NCI-H69 (cell line): ENCODE measurements around the gene NBPF3.
"Not testable (repeated sequence)": the region's sequence is repeated elsewhere in the genome, so short reads cannot be mapped to it uniquely, and the experiment has no call there.

Experiments
- DNase-seq: peaks from one replicate; lab custom pipeline; 2025; lab: John Stamatoyannopoulos, UW

The NBPF3 gene

GRCh38 chr1:21518774-21519455, 79.0 kb downstream of the NBPF3 start:
- DNase-seq: no peak

- DNase-seq: not testable (repeated sequence)
Measured at GRCh38 chr1:21519486-21520070, 79.6 kb downstream of the NBPF3 start.

DNA sequence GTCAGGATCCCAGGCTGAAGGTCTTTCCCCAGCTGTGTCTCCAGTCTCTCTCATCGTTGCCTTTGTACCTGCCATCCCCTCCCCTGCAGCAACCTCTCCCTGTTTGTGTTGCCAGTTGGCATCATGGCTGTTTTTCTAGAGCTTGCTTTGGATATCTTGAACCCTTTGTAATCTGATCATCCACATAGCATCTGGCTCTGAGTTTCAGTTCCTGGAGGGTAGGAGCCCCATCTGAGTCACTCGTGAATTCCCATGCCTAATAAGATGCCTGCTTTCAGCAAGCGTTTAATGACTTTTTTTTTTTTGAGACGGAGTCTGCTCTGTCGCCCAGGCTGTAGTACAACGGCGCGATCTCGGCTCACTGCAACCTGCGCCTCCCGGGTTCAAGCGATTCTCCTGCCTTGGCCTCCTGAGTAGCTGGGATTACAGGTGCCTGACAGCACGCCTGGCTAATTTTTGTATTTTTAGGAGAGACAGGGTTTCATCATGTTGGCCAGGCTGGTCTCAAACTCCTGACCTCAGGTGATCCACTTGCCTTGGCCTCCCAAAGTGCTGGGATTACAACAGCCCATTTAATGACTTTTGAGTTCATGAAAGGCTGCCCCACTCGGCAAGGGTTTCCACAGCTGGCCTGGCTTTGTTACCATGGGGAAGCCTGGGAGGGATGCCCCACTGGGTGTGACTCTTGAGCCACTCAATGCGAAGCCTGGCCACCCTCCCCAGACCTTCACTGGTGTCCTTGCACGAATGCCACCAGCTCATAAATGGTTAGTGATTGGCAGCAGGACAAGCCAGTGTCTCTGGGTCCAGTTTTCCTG, 81.2 kb downstream of the NBPF3 start:
- peak; percentile 54 for DNase-seq

DNA sequence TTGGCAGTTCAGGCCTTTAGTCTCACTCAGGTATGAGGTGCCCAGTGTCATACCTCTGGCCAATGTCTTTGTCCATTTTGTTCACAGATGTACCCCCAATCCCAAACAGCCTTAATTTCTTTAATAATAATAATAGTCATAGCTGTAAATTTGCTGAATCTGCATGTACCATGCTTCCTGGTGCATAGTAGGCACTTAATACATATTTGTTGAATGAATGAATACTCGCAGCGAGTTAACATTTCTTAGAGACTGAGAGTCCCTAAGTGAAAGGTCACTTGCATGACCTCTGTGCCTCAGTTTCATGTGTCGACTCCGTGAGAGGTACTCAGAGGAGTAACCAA, 81.8 kb downstream of the NBPF3 start:
- DNase-seq: no peak

GRCh38 chr1:21522525-21523038, 82.6 kb downstream of the NBPF3 start:
- DNase-seq: no peak

- no peak for DNase-seq
Measured at GRCh38 chr1:21523297-21523813, 83.4 kb downstream of the NBPF3 start.

DNA sequence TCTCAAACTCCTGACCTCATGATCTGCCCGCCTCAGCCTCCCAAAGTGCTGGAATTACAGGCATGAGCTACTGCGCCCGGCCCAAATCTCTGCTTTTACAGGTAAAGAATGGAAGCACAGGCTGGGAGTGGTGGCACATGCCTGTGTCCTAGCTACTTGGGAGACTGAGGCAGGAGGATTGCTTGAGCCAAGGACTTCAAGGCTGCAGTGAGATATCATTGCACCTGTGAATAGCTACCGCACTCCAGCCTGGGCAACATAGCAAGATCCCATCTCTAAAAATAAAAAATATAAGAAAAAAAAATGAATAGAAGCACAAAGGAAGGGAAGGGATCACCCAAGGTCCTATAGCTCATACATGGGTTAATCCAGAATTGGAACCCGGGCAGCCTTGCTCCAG, 84.3 kb downstream of the NBPF3 start:
- no peak for DNase-seq

DNA sequence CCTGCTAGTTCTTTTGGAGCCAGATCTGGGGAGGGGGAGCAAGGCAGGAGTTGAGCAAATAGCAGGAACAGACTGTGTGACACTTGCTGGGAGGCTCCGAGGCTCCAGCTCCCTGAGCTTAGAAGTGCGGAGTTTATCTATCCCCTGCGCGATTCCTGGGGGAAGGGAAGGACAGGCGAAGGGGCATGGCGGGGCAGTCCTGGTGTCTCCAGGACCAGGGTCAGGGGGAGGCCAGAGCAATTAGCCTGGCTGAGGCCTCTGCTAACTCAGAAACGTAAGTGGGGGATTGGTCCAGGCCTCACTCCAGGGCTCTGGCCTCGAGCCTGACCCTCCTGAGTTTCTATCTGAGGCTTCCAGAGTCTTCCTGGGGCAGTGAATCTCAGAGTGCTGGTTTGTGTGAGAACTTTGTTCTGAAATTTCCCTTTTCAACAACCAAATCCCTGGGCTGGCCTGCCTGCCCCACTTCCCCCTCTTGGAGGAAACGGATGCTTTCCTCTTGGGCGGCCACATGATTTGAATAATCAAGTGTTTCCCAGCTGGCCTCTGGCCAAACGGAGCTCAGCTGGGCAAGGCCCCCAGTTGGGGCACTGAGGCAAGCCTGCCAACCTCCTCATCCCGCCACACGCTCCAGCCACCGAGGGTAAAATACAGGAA, 84.9 kb downstream of the NBPF3 start:
- no peak for DNase-seq

GRCh38 chr1:21525340-21525717, 85.4 kb downstream of the NBPF3 start:
- DNase-seq: no peak

- no peak for DNase-seq
Measured at GRCh38 chr1:21526441-21526840, 86.5 kb downstream of the NBPF3 start.

DNA sequence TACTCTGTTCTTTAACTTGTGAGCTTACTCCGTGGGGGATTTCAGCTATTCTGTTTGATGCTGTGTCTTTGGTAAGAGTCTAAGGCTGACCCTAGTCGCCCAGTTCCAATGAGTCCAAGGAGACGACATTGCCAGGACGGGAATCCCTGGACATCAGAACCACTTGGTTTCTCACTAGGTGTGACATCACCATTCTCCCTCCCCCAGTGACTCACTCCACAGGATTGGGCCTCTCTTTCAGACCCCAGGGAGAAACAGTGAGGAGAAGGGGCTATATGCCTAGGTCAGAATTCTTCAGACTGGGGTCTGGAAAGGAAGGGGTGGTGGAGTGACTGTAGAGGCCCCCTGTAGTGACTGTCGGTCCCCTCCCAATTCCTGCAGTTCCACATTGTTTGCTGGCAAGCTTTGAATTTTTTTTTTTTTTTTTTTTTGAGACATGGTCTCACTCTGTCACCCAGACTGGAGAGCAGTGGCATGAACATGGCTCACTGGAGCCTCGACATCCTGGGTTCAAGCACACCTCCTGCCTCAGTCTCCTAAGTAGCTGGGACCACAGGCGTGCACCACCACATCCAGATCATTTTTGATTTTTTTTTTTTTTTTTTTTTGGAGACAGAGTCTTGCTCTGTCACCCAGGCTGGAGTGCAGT, 90.6 kb downstream of the NBPF3 start:
- DNase-seq: no peak

DNA sequence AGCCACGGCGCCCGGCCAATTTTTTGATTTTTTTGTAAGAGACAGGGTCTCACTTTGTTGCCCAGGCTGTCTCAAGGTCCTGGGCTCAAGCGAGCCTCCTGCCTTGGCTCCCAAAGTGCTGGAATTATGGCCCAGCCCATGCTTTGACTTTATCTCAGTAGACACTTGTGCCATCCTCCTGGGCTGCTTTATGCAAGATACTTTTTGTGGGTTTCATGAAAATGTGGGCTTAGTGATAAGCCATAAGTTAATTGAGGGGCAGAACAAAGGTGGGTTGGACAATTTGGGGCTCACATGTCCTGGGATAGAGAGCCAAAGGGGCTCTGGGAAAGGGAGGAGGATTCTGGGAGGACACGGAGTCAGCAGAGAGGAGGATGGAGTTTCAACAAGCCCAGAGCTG, 91.3 kb downstream of the NBPF3 start:
- no peak for DNase-seq

DNA sequence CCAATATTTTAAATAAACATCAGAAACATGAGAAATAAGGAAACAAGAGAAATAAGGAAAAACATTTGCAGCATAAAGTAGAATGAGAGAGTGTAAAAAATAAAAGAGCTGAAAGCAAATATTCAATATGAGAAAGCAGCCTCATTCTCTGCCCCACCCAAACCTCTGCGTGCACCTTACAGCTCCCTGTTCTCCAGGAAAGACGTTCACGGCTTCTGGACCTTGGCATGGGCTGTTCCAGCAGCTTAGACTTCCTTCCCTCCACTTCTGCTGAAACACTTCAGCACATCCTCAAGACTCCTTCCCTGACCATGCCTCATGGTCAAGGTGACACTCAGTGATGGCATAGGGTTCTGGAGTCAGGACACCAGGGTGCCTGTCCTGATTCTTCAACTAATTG, 92.6 kb downstream of the NBPF3 start:
- no peak for DNase-seq

DNA sequence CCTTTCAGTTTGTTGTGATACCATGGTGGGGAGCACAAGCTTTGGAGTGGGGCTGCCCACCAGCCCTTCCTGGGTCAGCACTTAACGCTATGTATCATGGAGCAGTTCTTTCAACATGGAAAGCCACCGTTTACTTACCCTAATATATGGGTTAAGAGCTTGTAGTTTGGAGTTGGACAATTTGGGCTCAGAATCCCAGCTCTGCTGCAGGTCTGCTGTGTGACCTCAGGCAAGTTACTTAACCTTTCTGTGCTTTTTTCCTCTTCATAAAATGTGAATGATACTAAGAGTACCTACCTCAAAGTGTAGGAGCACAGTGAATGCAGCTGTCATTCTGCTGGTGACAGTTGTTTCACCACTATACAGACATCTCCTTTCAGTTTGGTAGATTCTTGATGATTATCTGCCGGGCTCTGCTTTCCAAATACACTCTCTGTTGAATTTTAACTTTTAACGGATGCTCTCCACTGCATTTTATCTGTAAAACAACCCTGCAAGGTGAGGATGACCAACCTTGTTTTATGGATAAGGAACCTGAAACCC, 93.1 kb downstream of the NBPF3 start:
- no peak for DNase-seq

GRCh38 chr1:21534146-21534545, 94.2 kb downstream of the NBPF3 start:
- no peak for DNase-seq
